ENCODE data around the gene LRRFIP2. TPM values are rescaled to one million over a fixed set of nuclear protein-coding genes. Genes with fewer than 3 reads are reported as not detected.

LRRFIP2 gene
- total RNA-seq, 1 donor from 2014 or later = 62.4 TPM

GRCh38 chr3:37130448-37130847 is 43.9 kb downstream of the LRRFIP2 start:
- TF ChIP-seq EZH2 (IDR thresholded peaks at IDR 0.05; ENCODE audit: insufficient read depth, low read length) (no peak), CTCF (IDR thresholded peaks at IDR 0.05; ENCODE audit: insufficient read depth, low read depth, low read length) (no peak)
- no peak overlapping the region for H3K27ac ChIP-seq (ENCODE audit: low read depth, low read length)
- Mint-ChIP-seq H3K27me3 (ENCODE audit: low read depth, unreplicated experiment) (no peaks in the 10 kb centered on the region), H3K36me3 (ENCODE audit: low read depth, unreplicated experiment) (peaks cover 12% of the 10 kb centered on the region), H3K4me3 (ENCODE audit: unreplicated experiment) (no peak overlapping the region), H3K9me3 (ENCODE audit: unreplicated experiment) (no peaks in the 10 kb centered on the region), H3K27ac (ENCODE audit: unreplicated experiment) (no peak overlapping the region), H3K4me1 (ENCODE audit: low read depth, unreplicated experiment) (peaks cover 20% of the 10 kb centered on the region)
- FAIRE-seq = no peak
- H3K27me3 ChIP-seq (ENCODE audit: insufficient read depth, low read length) = no peaks in the 10 kb centered on the region
- no peaks in the 10 kb centered on the region for H3K9me3 ChIP-seq (ENCODE audit: insufficient read depth, low read depth, low read length)
- H3K9ac ChIP-seq (ENCODE audit: low read length) = no peak overlapping the region
- DNase-seq (ENCODE audit: low read depth) = no peak
- H4K20me1 ChIP-seq (ENCODE audit: insufficient read depth, low read length) = peaks cover 32% of the 10 kb centered on the region
- no peak overlapping the region for H3K4me2 ChIP-seq (ENCODE audit: low read length)
- H3K4me3 ChIP-seq (ENCODE audit: insufficient read depth, low read depth, low read length) = no peak overlapping the region
- peaks cover 2% of the 10 kb centered on the region for H3K4me1 ChIP-seq (ENCODE audit: insufficient read depth, low read length)
- no peaks in the 10 kb centered on the region for H3K36me3 ChIP-seq (ENCODE audit: insufficient read depth, low read length)
- H3K79me2 ChIP-seq (ENCODE audit: insufficient read depth, low read length) = peaks cover 61% of the 10 kb centered on the region
- no peak overlapping the region for H2AFZ ChIP-seq (ENCODE audit: low read depth, low read length)

- Mint-ChIP-seq H3K4me3 (ENCODE audit: unreplicated experiment) (no peak overlapping the region), H3K9me3 (ENCODE audit: unreplicated experiment) (no peaks in the 10 kb centered on the region), H3K27me3 (ENCODE audit: low read depth, unreplicated experiment) (no peaks in the 10 kb centered on the region), H3K27ac (ENCODE audit: unreplicated experiment) (no peak overlapping the region), H3K36me3 (ENCODE audit: low read depth, unreplicated experiment) (peaks cover 12% of the 10 kb centered on the region), H3K4me1 (ENCODE audit: low read depth, unreplicated experiment) (peaks cover 20% of the 10 kb centered on the region)
- H3K4me2 ChIP-seq (ENCODE audit: low read length) = no peak overlapping the region
- H3K36me3 ChIP-seq (ENCODE audit: insufficient read depth, low read length) = no peaks in the 10 kb centered on the region
- no peak overlapping the region for H3K4me3 ChIP-seq (ENCODE audit: insufficient read depth, low read depth, low read length)
- DNase-seq (ENCODE audit: low read depth) (no peak), FAIRE-seq (no peak)
- H3K27me3 ChIP-seq (ENCODE audit: insufficient read depth, low read length) = no peaks in the 10 kb centered on the region
- H3K9ac ChIP-seq (ENCODE audit: low read length) = no peak overlapping the region
- H3K9me3 ChIP-seq (ENCODE audit: insufficient read depth, low read depth, low read length) = no peaks in the 10 kb centered on the region
- H3K4me1 ChIP-seq (ENCODE audit: insufficient read depth, low read length) = peaks cover 2% of the 10 kb centered on the region
- no peak for TF ChIP-seq CTCF (IDR thresholded peaks at IDR 0.05; ENCODE audit: insufficient read depth, low read depth, low read length)
- TF ChIP-seq EZH2 (IDR thresholded peaks at IDR 0.05; ENCODE audit: insufficient read depth, low read length) = no peak
- H4K20me1 ChIP-seq (ENCODE audit: insufficient read depth, low read length) = peaks cover 32% of the 10 kb centered on the region
- H3K79me2 ChIP-seq (ENCODE audit: insufficient read depth, low read length) = peaks cover 57% of the 10 kb centered on the region
- no peak overlapping the region for H2AFZ ChIP-seq (ENCODE audit: low read depth, low read length)
- no peak overlapping the region for H3K27ac ChIP-seq (ENCODE audit: low read depth, low read length)
These were observed 44.5 kb downstream of the LRRFIP2 start for GRCh38 chr3:37129871-37130270.

DNA sequence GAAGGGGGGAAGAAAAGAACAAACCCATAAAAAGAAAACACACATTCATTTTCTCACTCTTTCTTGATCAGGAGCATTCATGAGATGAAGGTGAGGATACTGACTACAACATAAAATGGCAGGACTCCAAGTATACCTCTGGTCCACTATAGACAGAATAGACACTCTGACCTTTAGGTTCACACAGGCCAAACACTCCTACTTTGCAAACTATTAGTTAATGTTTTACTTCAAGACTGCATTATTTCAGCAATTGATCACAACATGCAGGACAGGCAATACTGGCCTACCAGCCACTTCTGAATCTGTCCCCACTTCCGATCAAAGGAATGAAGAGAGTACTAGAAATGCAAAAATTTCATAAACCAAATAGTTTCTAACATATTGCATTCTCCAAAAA is 47.0 kb downstream of the LRRFIP2 start:
- TF ChIP-seq CTCF (IDR thresholded peaks at IDR 0.05; ENCODE audit: insufficient read depth, low read depth, low read length) (no peak), EZH2 (IDR thresholded peaks at IDR 0.05; ENCODE audit: insufficient read depth, low read length) (no peak)

More for the DNA sequence above, 47.0 kb downstream of the LRRFIP2 start:
- no peak for FAIRE-seq
- Mint-ChIP-seq H3K4me3 (ENCODE audit: unreplicated experiment) (no peak overlapping the region), H3K36me3 (ENCODE audit: low read depth, unreplicated experiment) (peaks cover 12% of the 10 kb centered on the region), H3K27ac (ENCODE audit: unreplicated experiment) (no peak overlapping the region), H3K9me3 (ENCODE audit: unreplicated experiment) (no peaks in the 10 kb centered on the region), H3K27me3 (ENCODE audit: low read depth, unreplicated experiment) (no peaks in the 10 kb centered on the region), H3K4me1 (ENCODE audit: low read depth, unreplicated experiment) (peaks cover 20% of the 10 kb centered on the region)
- Histone ChIP-seq H3K4me1 (ENCODE audit: insufficient read depth, low read length) (peaks cover 2% of the 10 kb centered on the region), H3K9ac (ENCODE audit: low read length) (no peak overlapping the region), H4K20me1 (ENCODE audit: insufficient read depth, low read length) (peaks cover 25% of the 10 kb centered on the region), H3K36me3 (ENCODE audit: insufficient read depth, low read length) (no peaks in the 10 kb centered on the region), H2AFZ (ENCODE audit: low read depth, low read length) (no peak overlapping the region), H3K4me3 (ENCODE audit: insufficient read depth, low read depth, low read length) (no peak overlapping the region), H3K27ac (ENCODE audit: low read depth, low read length) (no peak overlapping the region), H3K27me3 (ENCODE audit: insufficient read depth, low read length) (no peaks in the 10 kb centered on the region), H3K9me3 (ENCODE audit: insufficient read depth, low read depth, low read length) (no peaks in the 10 kb centered on the region), H3K4me2 (ENCODE audit: low read length) (no peak overlapping the region), H3K79me2 (ENCODE audit: insufficient read depth, low read length) (peaks cover 38% of the 10 kb centered on the region)
- no peak for DNase-seq (ENCODE audit: low read depth)
